PC-3 (cell line): ENCODE measurements around the gene PRR5L.

Experiments
- EZH2phosphoT487 ChIP-seq: fragments of 300-600 bp; sonication (generic); IDR thresholded peaks from 2 replicates; pipeline ENCODE4 v1.6.1; 2018; ENCODE audit warnings: mild to moderate bottlenecking, antibody characterized with exemption, low read length, borderline replicate concordance
- TF ChIP-seq, protein P1 (sequence below): fragments of 300-600 bp; sonication (generic); conservative IDR thresholded peaks from 2 replicates; pipeline ENCODE4 v1.5.1; 2017; ENCODE audit warnings: antibody characterized with exemption, low read depth, mild to moderate bottlenecking, low read length

DNA sequence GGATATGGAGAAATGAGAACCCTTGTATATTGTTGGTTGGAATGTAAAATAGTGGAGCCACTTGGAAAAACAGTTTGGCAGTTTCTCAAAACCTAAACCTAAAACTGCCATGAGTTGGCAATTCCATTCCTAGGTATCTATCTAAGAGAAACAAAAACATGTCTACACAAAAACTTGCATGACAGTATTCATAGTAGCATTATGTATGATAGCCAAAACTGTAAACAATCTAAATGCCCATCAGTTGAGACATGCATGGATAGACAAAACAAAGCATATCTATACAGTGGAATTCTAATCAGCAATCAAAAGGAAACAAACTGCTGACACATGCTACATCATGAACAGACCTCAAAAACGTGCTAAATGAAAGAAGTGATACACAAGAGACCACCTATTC, 179.1 kb downstream of the PRR5L start:
- TF ChIP-seq, protein P1, sequence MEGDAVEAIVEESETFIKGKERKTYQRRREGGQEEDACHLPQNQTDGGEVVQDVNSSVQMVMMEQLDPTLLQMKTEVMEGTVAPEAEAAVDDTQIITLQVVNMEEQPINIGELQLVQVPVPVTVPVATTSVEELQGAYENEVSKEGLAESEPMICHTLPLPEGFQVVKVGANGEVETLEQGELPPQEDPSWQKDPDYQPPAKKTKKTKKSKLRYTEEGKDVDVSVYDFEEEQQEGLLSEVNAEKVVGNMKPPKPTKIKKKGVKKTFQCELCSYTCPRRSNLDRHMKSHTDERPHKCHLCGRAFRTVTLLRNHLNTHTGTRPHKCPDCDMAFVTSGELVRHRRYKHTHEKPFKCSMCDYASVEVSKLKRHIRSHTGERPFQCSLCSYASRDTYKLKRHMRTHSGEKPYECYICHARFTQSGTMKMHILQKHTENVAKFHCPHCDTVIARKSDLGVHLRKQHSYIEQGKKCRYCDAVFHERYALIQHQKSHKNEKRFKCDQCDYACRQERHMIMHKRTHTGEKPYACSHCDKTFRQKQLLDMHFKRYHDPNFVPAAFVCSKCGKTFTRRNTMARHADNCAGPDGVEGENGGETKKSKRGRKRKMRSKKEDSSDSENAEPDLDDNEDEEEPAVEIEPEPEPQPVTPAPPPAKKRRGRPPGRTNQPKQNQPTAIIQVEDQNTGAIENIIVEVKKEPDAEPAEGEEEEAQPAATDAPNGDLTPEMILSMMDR = no peak
- no peak for TF ChIP-seq EZH2phosphoT487
